Kidney glomerular epithelial cell (primary cell): ENCODE results near the gene BAX.

Experiments used
- DNase-seq: peaks from one replicate; lab custom pipeline; 2025; lab: John Stamatoyannopoulos, UW

Gene BAX

GRCh38 chr19:48962029-48962848 is 7.6 kb downstream of the BAX start:
- DNase-seq = no peak

- DNase-seq = no peak
These were observed 8.1 kb downstream of the BAX start for GRCh38 chr19:48962849-48963165.

- DNase-seq = peak; percentile 30
These were observed 8.9 kb downstream of the BAX start for GRCh38 chr19:48963371-48964204.

GRCh38 chr19:48964205-48965039 is 9.7 kb downstream of the BAX start:
- DNase-seq = no peak

- DNase-seq = peak; percentile 87
These were observed 10.5 kb downstream of the BAX start, which contains the start of gene FTL for GRCh38 chr19:48965040-48965805. FTL (plus strand) TSS chr19:48965309; CDS start chr19:48965508, 199 bp downstream.

GRCh38 chr19:48965806-48966540 is 11.3 kb downstream of the BAX start:
- peak; percentile 74 for DNase-seq

- no peak for DNase-seq
These were observed 12.1 kb downstream of the BAX start for GRCh38 chr19:48966541-48967345.

GRCh38 chr19:48967346-48968178 is 12.9 kb downstream of the BAX start:
- DNase-seq = no peak

- DNase-seq = no peak
These were observed 13.5 kb downstream of the BAX start for GRCh38 chr19:48968179-48968661.

- no peak for DNase-seq
These were observed 14.1 kb downstream of the BAX start for GRCh38 chr19:48968813-48969218.

- no peak for DNase-seq
These were observed 14.8 kb downstream of the BAX start for GRCh38 chr19:48969276-48970138.

- DNase-seq = no peak
These were observed 15.6 kb downstream of the BAX start for GRCh38 chr19:48970139-48970766.

- DNase-seq = peak; percentile 48
These were observed 16.3 kb downstream of the BAX start for GRCh38 chr19:48970923-48971395.

- DNase-seq = no peak
These were observed 21.5 kb downstream of the BAX start for GRCh38 chr19:48975947-48976847.

- no peak for DNase-seq
These were observed 22.4 kb downstream of the BAX start for GRCh38 chr19:48977061-48977460.

GRCh38 chr19:48982280-48982679 is 27.6 kb downstream of the BAX start:
- no peak for DNase-seq
